HepG2 (cell line): ENCODE data around the gene DND1. TPM values are rescaled to one million over a fixed set of nuclear protein-coding genes. Genes with fewer than 3 reads are reported as not detected.

Experiments used
- ESRRA ChIP-seq: sonication (generic); formaldehyde crosslinking; IDR thresholded peaks from 2 replicates; pipeline ENCODE4 v1.5.1; 2020; ENCODE audit warnings: mild to moderate bottlenecking, low read depth, missing genetic modification reagents
- GFI1 ChIP-seq: sonication (generic); formaldehyde crosslinking; IDR thresholded peaks from 2 replicates; pipeline ENCODE4 v1.5.0; 2020; ENCODE audit warnings: missing genetic modification reagents, mild to moderate bottlenecking, borderline replicate concordance
- MTERF4 ChIP-seq: sonication (generic); formaldehyde crosslinking; IDR thresholded peaks from 2 replicates; pipeline ENCODE4 v1.8.0; 2023; ENCODE audit warnings: mild to moderate bottlenecking, missing genetic modification reagents
- PAF1 ChIP-seq: IDR thresholded peaks from 2 replicates; pipeline ENCODE4 v1.6.1; 2016; ENCODE audit warnings: missing genetic modification reagents, missing compliant biosample characterization
- PPARG ChIP-seq: conservative IDR thresholded peaks from 2 replicates; pipeline ENCODE4 v1.6.1; 2016; ENCODE audit warnings: missing biosample characterization, missing genetic modification reagents
- REPIN1 ChIP-seq: sonication (generic); formaldehyde crosslinking; IDR thresholded peaks from 2 replicates; pipeline ENCODE4 v1.8.0; 2022; ENCODE audit warnings: missing genetic modification reagents, low read depth, mild to moderate bottlenecking, borderline replicate concordance
- RFX3 ChIP-seq: IDR thresholded peaks from 2 replicates; pipeline ENCODE4 v1.6.1; 2016; ENCODE audit warnings: missing biosample characterization, missing genetic modification reagents
- SPEN ChIP-seq: sonication (generic); formaldehyde crosslinking; IDR thresholded peaks from 2 replicates; pipeline ENCODE4 v1.5.1; 2020; ENCODE audit warnings: low read depth, mild to moderate bottlenecking, missing genetic modification reagents
- WIZ ChIP-seq: sonication (generic); formaldehyde crosslinking; IDR thresholded peaks from 2 replicates; pipeline ENCODE4 v1.5.1; 2020; ENCODE audit warnings: mild to moderate bottlenecking, missing genetic modification reagents
- XRCC5 ChIP-seq: fragments of 200-400 bp; formaldehyde crosslinking; optimal IDR thresholded peaks from 2 replicates; pipeline ENCODE3; 2017; ENCODE audit warnings: mild to moderate bottlenecking, low read length
- ZFP1 ChIP-seq: IDR thresholded peaks from 2 replicates; pipeline ENCODE4 v1.6.1; 2016
- ZFP36 ChIP-seq: fragments of 150-350 bp; IDR thresholded peaks from 2 replicates; pipeline ENCODE4 v1.6.1; 2018; ENCODE audit warnings: borderline replicate concordance, low read length, low read depth; ENCODE audit not compliant: partially characterized antibody
- ZNF124 ChIP-seq: sonication (generic); formaldehyde crosslinking; IDR thresholded peaks from 2 replicates; pipeline ENCODE4 v1.4.0; 2020; ENCODE audit warnings: missing genetic modification reagents
- ZNF253 ChIP-seq: sonication (generic); formaldehyde crosslinking; IDR thresholded peaks from 2 replicates; pipeline ENCODE4 v1.8.0; 2022; ENCODE audit warnings: mild to moderate bottlenecking, missing genetic modification reagents, borderline replicate concordance
- ZNF317 ChIP-seq: sonication (generic); formaldehyde crosslinking; IDR thresholded peaks from 2 replicates; pipeline ENCODE4 v1.5.0; 2020; ENCODE audit warnings: mild to moderate bottlenecking, missing genetic modification reagents
- ZNF326 ChIP-seq: sonication (generic); formaldehyde crosslinking; IDR thresholded peaks from 2 replicates; pipeline ENCODE4 v1.4.0; 2020; ENCODE audit warnings: missing genetic modification reagents, borderline replicate concordance
- ZNF468 ChIP-seq: sonication (generic); formaldehyde crosslinking; IDR thresholded peaks from 2 replicates; pipeline ENCODE4 v1.8.0; 2022; ENCODE audit warnings: mild to moderate bottlenecking, moderate library complexity, missing genetic modification reagents
- ZNF501 ChIP-seq: sonication (generic); formaldehyde crosslinking; IDR thresholded peaks from 2 replicates; pipeline ENCODE4 v1.5.1; 2020; ENCODE audit warnings: mild to moderate bottlenecking, moderate library complexity, missing genetic modification reagents
- ZNF616 ChIP-seq: sonication (generic); formaldehyde crosslinking; IDR thresholded peaks from 2 replicates; pipeline ENCODE4 v1.5.0; 2020; ENCODE audit warnings: low read depth, mild to moderate bottlenecking, missing genetic modification reagents
- ZNF703 ChIP-seq: sonication (generic); formaldehyde crosslinking; IDR thresholded peaks from 2 replicates; pipeline ENCODE4 v1.5.1; 2020; ENCODE audit warnings: missing genetic modification reagents, mild to moderate bottlenecking, moderate library complexity, borderline replicate concordance
- ZNF777 ChIP-seq: sonication (generic); formaldehyde crosslinking; IDR thresholded peaks from 2 replicates; pipeline ENCODE4 v1.4.0; 2020; ENCODE audit warnings: missing genetic modification reagents
- polyA plus RNA-seq, 8 experiments: library from polyadenylated mRNA; depleted of rRNA in 3 of 8; stranded (reverse) in 7 of 8; unstranded in 1 of 8; fragments of >200 nt; fragmentation: Illumina TruSeq in 4 of 8; extraction: Trizol in 4 of 8; gene quantifications; 2 replicates each; pipeline versions ENCODE4 v1.2.1 to v1.2.3, GENCODE V29; 2011 to 2016; ENCODE audit warnings: low read depth in 4 of 8, missing spikeins in 1 of 8, mixed read lengths in 1 of 8; ENCODE audit not compliant: insufficient read depth in 1 of 8
- total RNA-seq, 5 experiments: library from RNA; depleted of rRNA; stranded (reverse); fragments of >200 nt; fragmentation: Illumina TruSeq; extraction: Trizol; gene quantifications; 2 replicates each; pipeline ENCODE4 v1.2.3, GENCODE V29; 2016; ENCODE audit warnings: low read depth in 1 of 5
- TF ChIP-seq, protein P1 (sequence below): sonication (generic); formaldehyde crosslinking; IDR thresholded peaks from 2 replicates; pipeline ENCODE4 v1.9.0; 2022; ENCODE audit warnings: missing genetic modification reagents, mild to moderate bottlenecking, borderline replicate concordance
- TF ChIP-seq, protein P2 (sequence below): fragments of 450-650 bp; IDR thresholded peaks from 2 replicates; pipeline ENCODE4 v1.6.1; 2017; ENCODE audit warnings: mild to moderate bottlenecking
- TF ChIP-seq, protein P3 (sequence below): sonication (generic); formaldehyde crosslinking; IDR thresholded peaks from 2 replicates; pipeline ENCODE4 v1.5.1; 2020; ENCODE audit warnings: missing genetic modification reagents, mild to moderate bottlenecking, borderline replicate concordance

DND1 gene
- total and polyA plus RNA-seq, 2 of the 13 experiments (the other 11 are each of a cell fraction or from before 2014, with no cell fraction given) = 0.48 to 0.55 TPM

DNA sequence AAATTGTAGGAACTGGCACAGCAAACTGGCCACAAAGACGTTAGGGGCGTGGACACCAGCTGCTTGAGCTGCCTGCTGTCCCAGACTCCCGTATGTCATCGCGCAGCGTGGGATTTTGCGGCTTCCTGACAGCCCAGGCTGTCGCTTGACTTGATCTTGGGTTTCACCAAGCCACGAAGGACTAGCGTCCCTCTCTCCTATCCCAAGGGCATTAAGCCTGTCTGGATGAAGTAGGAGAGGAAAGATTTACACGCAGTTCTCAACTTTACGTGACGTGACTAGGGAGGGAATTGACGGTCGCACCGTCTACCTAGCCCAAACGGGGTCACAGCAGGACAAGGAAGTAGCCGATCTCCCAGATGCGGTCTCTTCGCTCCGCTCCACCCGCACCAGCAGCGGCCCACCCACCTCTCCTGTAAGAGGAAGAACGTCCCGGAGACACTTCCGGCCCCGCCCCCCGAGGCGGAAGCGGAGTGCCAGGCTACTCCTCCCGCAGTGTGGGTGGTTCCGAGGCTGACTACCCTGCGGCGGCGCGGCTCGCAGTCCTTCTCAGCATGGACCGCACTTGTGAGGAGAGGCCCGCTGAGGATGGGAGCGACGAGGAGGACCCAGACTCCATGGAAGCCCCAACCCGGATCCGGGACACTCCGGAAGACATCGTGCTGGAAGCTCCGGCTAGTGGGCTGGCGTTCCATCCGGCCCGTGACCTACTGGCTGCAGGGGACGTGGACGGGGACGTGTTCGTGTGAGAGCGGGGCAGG lies 8.8 kb downstream of the DND1 start, which contains the start of gene WDR55 (continued):
- TF ChIP-seq, protein P1, sequence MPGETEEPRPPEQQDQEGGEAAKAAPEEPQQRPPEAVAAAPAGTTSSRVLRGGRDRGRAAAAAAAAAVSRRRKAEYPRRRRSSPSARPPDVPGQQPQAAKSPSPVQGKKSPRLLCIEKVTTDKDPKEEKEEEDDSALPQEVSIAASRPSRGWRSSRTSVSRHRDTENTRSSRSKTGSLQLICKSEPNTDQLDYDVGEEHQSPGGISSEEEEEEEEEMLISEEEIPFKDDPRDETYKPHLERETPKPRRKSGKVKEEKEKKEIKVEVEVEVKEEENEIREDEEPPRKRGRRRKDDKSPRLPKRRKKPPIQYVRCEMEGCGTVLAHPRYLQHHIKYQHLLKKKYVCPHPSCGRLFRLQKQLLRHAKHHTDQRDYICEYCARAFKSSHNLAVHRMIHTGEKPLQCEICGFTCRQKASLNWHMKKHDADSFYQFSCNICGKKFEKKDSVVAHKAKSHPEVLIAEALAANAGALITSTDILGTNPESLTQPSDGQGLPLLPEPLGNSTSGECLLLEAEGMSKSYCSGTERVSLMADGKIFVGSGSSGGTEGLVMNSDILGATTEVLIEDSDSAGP (CRISPR knock-in tag) = peak; percentile 88; the same call in 1 of the 2 replicates
- TF ChIP-seq, protein P2, sequence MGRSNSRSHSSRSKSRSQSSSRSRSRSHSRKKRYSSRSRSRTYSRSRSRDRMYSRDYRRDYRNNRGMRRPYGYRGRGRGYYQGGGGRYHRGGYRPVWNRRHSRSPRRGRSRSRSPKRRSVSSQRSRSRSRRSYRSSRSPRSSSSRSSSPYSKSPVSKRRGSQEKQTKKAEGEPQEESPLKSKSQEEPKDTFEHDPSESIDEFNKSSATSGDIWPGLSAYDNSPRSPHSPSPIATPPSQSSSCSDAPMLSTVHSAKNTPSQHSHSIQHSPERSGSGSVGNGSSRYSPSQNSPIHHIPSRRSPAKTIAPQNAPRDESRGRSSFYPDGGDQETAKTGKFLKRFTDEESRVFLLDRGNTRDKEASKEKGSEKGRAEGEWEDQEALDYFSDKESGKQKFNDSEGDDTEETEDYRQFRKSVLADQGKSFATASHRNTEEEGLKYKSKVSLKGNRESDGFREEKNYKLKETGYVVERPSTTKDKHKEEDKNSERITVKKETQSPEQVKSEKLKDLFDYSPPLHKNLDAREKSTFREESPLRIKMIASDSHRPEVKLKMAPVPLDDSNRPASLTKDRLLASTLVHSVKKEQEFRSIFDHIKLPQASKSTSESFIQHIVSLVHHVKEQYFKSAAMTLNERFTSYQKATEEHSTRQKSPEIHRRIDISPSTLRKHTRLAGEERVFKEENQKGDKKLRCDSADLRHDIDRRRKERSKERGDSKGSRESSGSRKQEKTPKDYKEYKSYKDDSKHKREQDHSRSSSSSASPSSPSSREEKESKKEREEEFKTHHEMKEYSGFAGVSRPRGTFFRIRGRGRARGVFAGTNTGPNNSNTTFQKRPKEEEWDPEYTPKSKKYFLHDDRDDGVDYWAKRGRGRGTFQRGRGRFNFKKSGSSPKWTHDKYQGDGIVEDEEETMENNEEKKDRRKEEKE = no peak
- no peak for TF ChIP-seq ZNF616 (CRISPR knock-in tag)
- TF ChIP-seq ZNF124 (CRISPR knock-in tag) = peak; percentile 62; the same call in 1 of the 2 replicates
- TF ChIP-seq, protein P3, sequence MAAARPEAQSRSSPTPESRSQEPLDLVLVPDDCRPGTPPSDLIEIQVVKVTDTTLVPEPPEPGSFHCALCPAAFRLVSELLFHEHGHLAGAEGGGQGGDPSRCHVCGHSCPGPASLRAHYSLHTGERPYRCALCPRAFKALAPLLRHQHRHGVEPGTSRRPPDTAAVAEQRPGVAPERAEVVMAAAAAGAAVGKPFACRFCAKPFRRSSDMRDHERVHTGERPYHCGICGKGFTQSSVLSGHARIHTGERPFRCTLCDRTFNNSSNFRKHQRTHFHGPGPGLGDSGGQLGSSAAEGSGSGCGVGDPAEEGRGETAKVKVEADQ = no peak
- peak; percentile 54; the same call in 1 of the 2 replicates for TF ChIP-seq ZNF777 (CRISPR knock-in tag)
- TF ChIP-seq XRCC5 = peak; percentile 68
- TF ChIP-seq ZNF317 (CRISPR knock-in tag) = peak; percentile 62
- peak; percentile 60; the same call in 1 of the 2 replicates for TF ChIP-seq PPARG
- no peak for TF ChIP-seq GFI1
- no peak for TF ChIP-seq PAF1 (CRISPR knock-in tag)
- TF ChIP-seq ZNF703 = 0 out of 2 replicates have a peak, but pooled peaks have one; percentile 28
- peak; percentile 79 for TF ChIP-seq REPIN1 (CRISPR knock-in tag)
- peak; percentile 89; the same call in 1 of the 2 replicates for TF ChIP-seq SPEN (CRISPR knock-in tag)
- no peak for TF ChIP-seq ZNF253
- TF ChIP-seq ZNF468 = no peak
- no peak for TF ChIP-seq ZNF326 (CRISPR knock-in tag)
- TF ChIP-seq ZNF501 (CRISPR knock-in tag) = peak; percentile 77
- TF ChIP-seq ZFP1 (CRISPR knock-in tag) = no peak
- TF ChIP-seq ZFP36 = no peak
- TF ChIP-seq WIZ = 0 out of 2 replicates have a peak, but pooled peaks have one; percentile 23
- TF ChIP-seq RFX3 (CRISPR knock-in tag) = no peak
- TF ChIP-seq MTERF4 (CRISPR knock-in tag) = peak; percentile 80
- TF ChIP-seq ESRRA (CRISPR knock-in tag) = no peak; the same call in 1 of the 2 replicates
